NCI-H146 (cell line): Measurements from ENCODE around the gene BAHCC1.
A peak's percentile ranks its signal among the peaks of the same experiment; 100 is the strongest.

Experiments used
- DNase-seq: peaks from one replicate; lab custom pipeline; 2025; lab: John Stamatoyannopoulos, UW

The BAHCC1 gene

DNA sequence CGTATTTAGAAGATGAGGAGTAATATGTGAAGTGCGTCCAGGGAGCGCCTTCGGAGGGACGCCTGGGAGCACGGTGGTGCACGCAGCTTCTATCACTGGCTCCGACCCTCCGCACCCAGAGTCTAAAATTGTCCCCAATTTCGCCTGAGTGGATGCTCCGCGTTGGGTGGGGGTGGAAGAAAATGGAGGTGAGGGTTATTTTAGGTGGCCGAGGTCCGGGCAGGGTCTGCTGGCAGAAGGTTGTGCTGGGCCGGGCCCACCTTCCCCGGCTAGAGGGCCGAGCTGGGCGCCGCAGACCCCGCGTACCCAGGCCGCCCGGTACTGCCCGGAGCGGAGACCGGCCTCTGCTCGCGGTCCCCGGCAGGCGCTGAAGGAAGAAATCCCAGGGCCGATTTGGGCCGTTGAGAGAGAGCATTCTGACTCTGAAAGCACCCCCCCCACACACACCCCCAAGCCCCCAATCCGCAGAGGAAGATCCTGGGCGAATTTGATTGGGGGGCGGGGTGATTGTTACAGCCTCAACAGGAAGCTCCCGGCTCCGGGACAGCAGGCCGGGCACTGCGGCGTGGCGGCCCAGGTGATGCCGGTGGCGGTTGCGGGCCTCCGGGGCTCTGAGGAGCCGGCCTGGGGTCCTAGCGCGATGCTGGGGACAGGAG, 3.0 kb downstream of the BAHCC1 start:
- peak; percentile 42 for DNase-seq

- no peak for DNase-seq
Measured at GRCh38 chr17:81398832-81399411, 3.7 kb downstream of the BAHCC1 start.

DNA sequence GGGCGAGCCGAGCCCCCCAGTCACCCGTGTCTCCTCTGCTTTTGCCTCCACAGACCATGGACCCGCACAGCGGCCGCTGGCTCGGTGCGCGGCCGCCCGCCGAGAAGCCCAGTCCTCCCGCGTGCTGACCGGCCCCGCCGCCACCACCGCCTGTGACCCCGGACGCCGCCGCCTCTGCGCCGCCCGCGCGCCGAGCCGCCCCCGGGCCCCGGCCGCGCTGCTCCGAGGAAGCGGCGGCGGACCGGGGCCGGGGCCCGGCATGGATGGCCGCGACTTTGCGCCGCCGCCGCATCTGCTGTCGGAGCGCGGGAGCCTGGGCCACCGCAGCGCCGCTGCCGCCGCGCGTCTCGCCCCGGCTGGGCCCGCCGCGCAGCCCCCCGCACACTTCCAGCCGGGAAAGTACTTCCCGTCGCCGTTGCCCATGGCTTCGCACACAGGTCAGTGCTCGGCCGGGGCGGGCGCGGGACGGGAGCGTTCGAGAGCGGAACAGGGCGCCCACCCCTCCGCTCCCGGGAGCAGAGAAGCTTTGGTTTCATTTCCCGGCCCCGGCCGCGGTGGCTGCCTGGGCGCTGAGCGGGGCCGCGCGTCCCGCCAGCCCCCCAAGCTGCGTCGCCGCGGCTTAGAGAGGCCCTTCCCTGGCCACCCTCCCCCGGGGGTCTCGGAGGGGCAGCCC, 4.4 kb downstream of the BAHCC1 start:
- peak; percentile 15 for DNase-seq

- no peak for DNase-seq
Measured at GRCh38 chr17:81400154-81400977, 5.1 kb downstream of the BAHCC1 start.

DNA sequence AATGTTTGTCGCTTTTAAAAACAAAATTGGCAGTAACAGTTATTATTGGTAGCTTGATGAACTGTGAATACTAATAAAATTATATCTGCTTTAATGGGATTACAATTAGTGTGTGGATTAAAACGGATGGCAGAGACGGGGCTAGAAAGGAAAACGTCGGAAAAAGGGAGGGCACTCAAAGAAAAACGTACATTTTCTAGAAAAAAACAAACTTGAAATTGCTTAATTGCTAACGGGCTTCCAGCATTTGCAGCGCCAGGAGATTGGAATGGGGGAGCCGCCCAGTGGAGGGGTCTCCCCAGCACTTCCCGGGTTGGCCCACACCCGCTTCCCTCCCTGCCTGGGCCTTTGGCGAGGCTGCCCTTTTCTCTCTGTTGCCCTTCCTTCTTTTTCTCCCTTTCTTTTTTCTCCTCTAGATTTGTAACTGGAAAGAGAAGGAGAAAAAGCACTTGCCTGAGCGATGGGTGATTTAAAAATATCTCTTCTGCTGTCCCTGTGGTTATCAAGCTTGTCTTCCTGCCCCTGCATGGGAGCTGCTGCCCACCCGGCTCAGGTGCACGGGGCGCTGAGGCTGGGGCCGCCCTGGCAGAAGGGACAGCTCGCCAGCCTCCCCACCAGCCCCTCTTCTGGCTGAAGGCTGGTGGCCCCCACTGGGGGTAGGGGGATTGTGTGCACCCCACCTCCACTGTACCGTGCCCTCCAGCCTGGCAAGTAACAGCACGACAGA, 5.9 kb downstream of the BAHCC1 start:
- no peak for DNase-seq

DNA sequence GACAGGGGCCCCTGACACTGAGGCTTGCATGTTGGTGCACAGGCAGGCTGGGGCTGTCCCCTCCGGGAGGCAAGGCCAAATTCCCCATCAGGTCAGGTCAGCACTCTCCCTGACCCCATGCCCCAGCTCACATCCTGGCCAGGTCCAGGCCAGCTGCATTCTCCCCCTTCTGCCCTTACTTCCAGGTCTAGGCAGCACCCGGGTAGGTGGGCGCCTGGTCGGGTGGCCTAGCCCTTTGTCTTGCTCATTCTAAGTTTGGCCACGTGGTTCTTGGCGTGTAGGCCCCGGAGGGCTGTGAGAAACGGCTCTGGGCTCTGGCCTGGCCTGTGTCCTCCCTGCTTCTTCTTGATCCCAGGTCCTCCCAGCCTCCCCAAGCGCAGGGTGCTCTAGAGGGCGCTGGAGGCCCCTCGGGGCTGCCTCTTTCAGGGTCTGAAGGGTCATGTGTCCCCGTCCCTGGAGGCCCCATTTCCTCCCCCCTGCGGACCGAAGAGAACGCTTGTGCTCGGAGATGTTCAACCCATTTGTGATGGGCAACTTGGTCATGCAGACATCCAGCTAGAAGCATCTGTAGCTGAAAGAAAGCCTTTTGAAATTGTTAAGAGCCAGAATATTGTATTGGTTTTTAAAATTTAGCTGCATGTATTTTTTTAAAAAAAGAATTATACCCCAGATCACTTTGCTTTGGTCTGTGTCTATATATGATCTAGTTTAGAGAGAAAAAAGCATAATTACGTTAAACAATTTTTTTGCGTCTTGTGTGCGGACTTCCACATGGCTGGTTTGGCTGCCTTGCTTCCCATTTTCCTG, 6.7 kb downstream of the BAHCC1 start:
- no peak for DNase-seq

- DNase-seq = no peak
Measured at GRCh38 chr17:81402530-81402941, 7.3 kb downstream of the BAHCC1 start.

GRCh38 chr17:81402981-81403467, 7.8 kb downstream of the BAHCC1 start:
- DNase-seq = no peak

DNA sequence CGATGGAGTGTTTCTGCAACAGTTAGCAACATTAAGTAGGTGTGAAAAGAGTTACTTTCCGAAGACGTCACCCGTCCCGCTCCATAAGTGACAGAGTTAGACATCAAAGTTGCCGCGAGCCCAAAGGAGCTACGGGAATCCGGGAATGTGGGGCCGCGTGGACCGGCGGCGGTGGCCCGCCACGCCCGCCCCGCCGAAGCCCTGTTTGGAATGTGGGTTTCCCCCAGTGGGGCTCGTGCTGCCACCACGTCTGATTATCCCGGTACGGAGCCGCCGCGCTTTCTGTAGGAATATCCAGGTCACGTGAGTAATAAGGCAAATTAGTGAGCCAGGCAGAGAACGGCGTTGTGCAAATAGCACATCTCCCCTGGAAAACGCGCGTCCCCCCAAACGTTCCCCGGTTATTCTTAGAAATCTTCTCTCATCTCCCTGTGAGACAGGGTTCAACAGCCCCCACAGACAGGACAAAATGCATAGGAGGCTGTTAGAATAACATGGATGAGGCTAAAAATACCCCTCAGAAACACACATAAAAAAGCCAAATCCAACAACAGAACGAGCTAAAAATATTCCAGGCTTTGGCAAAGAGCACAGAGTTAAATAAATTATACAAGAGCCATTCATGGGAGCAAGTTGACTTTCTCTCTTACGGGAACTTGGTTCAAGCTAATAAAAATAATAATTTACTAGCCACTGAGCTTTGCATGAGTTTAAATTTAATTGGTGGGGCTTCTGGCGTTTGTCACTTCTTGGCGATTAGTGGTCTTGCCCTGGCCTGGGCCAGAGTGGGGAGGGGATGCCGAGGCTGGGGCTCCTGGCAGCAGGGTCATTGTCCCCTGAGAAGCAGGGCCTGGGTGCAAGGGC, 8.6 kb downstream of the BAHCC1 start:
- DNase-seq = no peak

GRCh38 chr17:81404558-81405165, 9.4 kb downstream of the BAHCC1 start:
- peak; percentile 66 for DNase-seq

DNA sequence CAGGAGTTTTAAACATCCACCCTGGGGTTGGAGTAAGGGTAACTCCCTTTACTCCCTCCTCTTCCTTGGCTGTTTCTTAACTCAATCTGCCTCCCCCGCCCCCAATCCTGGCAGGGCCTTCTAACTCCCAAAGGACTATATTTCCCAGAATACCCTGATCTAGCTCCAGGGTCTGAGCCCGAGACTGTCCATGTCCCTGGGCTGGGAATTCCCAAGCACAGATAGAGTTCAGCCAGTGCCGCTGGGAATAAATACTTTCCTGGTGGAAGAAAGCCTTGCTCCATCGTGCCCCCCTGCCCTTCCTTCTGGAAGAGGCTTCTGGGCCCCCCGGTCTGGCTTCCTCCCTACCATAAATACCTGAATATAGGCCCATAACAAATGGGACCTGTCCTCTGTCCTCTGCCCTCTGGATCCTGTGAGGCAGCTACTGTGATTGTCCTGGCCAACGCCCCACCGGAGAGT, 10.2 kb downstream of the BAHCC1 start:
- DNase-seq = no peak

GRCh38 chr17:81406117-81406953, 11.1 kb downstream of the BAHCC1 start:
- peak; percentile 42 for DNase-seq

GRCh38 chr17:81408049-81408448, 12.8 kb downstream of the BAHCC1 start:
- DNase-seq = no peak

- DNase-seq = no peak
Measured at GRCh38 chr17:81409190-81409935, 14.1 kb downstream of the BAHCC1 start.

DNA sequence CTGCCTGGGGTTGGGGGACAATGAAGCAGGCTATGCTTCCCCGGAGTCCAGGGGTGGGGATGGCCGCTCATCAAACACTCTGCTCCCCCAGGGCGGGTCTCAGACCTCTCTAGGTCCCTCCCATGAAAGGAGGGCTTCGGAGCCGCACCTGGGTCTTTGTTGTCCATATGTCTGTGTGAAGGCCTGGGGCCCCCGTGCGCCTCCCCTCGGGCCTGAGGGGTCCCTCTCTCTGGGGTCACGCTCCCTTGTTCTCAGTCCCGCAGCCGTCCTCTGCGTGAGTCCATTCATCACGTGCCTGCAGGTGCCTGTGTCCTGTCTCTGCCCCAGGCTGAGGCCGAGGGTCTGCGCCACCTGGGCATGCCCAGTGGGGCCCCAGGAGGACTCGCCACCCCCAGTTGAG, 15.6 kb downstream of the BAHCC1 start:
- no peak for DNase-seq

- DNase-seq = no peak
Measured at GRCh38 chr17:81411305-81411704, 16.0 kb downstream of the BAHCC1 start.

DNA sequence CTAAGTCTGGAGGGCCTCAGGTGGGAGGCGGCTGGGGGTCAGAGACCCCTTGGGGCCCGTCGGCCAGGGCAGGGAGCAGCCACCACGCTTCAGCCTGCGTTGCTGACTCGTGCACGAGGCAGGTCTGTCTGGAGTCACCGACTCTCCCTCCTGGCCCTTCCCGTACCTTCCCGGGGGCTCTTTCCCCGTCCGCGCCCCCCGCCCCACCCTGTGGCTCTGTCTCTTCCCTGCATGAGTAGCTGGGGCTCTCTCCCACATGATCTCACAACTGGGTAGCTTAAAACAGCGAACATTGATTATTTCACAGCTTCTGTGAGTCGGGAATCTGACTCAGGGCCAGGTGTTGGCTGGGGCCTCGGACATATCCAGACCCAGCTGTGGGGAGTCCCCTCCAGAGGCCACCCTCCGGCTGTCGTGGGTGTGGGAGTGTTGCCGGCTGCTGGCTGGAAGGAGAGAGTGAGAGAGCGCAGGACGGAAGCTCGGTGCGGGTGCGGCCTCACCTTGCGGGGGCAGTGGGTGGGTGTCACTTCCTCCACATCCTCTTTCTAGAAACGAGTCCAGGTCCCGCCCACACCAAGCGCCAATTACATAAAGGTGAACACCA, 17.3 kb downstream of the BAHCC1 start:
- DNase-seq = no peak
